Measurements from ENCODE around the gene SPTBN5.
"Not testable (repeated sequence)": the region's sequence is repeated elsewhere in the genome, so short reads cannot be mapped to it uniquely, and the experiment has no call there.

Gene SPTBN5

GRCh38 chr15:41842229-41842628 lies 51.6 kb downstream of the SPTBN5 start:
- no peak for DNase-seq

- DNase-seq: no peak
Measured at GRCh38 chr15:41841131-41841530, 52.7 kb downstream of the SPTBN5 start.

GRCh38 chr15:41840673-41841072 lies 53.2 kb downstream of the SPTBN5 start:
- no peak for DNase-seq

- DNase-seq: no peak
Measured at GRCh38 chr15:41839781-41840491, 53.9 kb downstream of the SPTBN5 start.

- DNase-seq: no peak
Measured at GRCh38 chr15:41838400-41838897, 55.4 kb downstream of the SPTBN5 start, which contains the start of gene PLA2G4B. Gene PLA2G4B, plus strand, starts transcription at chr15:41838847. Its CDS starts 67 bp downstream, at chr15:41838914.

- DNase-seq: no peak
Measured at GRCh38 chr15:41836713-41837454, 57.0 kb downstream of the SPTBN5 start.

GRCh38 chr15:41836073-41836472 lies 57.8 kb downstream of the SPTBN5 start:
- DNase-seq: no peak

GRCh38 chr15:41834096-41834495 lies 59.8 kb downstream of the SPTBN5 start:
- DNase-seq: no peak

GRCh38 chr15:41832875-41833274 lies 61.0 kb downstream of the SPTBN5 start:
- no peak for DNase-seq

- DNase-seq: no peak
Measured at GRCh38 chr15:41832208-41832607, 61.6 kb downstream of the SPTBN5 start.

GRCh38 chr15:41831291-41831690 lies 62.6 kb downstream of the SPTBN5 start:
- not testable (repeated sequence) for DNase-seq

- DNase-seq: no peak
Measured at GRCh38 chr15:41829959-41830646, 63.8 kb downstream of the SPTBN5 start.

GRCh38 chr15:41828807-41829141 lies 65.1 kb downstream of the SPTBN5 start:
- DNase-seq: no peak

- peak; percentile 92 for DNase-seq
Measured at GRCh38 chr15:41827880-41828806, 65.7 kb downstream of the SPTBN5 start, which contains the start of gene JMJD7. Gene JMJD7, plus strand, starts transcription at chr15:41828092. Its CDS starts 33 bp downstream, at chr15:41828125.

- DNase-seq: peak; percentile 73
Measured at GRCh38 chr15:41827290-41827879, 66.5 kb downstream of the SPTBN5 start.

- no peak for DNase-seq
Measured at GRCh38 chr15:41825572-41826535, 68.0 kb downstream of the SPTBN5 start.

GRCh38 chr15:41825145-41825544 lies 68.7 kb downstream of the SPTBN5 start:
- no peak for DNase-seq

- no peak for DNase-seq
Measured at GRCh38 chr15:41824062-41824745, 69.6 kb downstream of the SPTBN5 start.

GRCh38 chr15:41823502-41823901 lies 70.4 kb downstream of the SPTBN5 start:
- DNase-seq: no peak

GRCh38 chr15:41822957-41823356 lies 70.9 kb downstream of the SPTBN5 start:
- DNase-seq: no peak

Measured in retina (tissue), 1 donor.